K562 (cell line): ENCODE measurements around the gene HJV. TPM values are rescaled to one million over a fixed set of nuclear protein-coding genes. Genes with fewer than 3 reads are reported as not detected.

Experiments
- ELF1 ChIP-seq: fragments of 200-800 bp; sonication (Bioruptor generic); IDR thresholded peaks from 2 replicates; pipeline ENCODE4 v1.6.1; 2016; ENCODE audit warnings: missing genetic modification characterization, missing compliant biosample characterization
- FOXM1 ChIP-seq, 2 experiments: fragments of 450-650 bp in 1 of 2; sonication (generic) in 1 of 2; formaldehyde crosslinking in 1 of 2; IDR thresholded peaks; 2 replicates each; pipeline versions ENCODE4 v1.6.1 to v1.9.0; 2017 to 2022; ENCODE audit warnings: low read depth in 2 of 2, mild to moderate bottlenecking in 2 of 2, missing genetic modification reagents in 1 of 2, moderate library complexity in 1 of 2
- JUND ChIP-seq, 2 experiments: IDR thresholded peaks; 2 replicates in 1 of 2; 3 replicates in 1 of 2; pipeline ENCODE4 v1.6.1; 2011; ENCODE audit warnings: borderline replicate concordance in 2 of 2, low read depth in 2 of 2, low read length in 2 of 2, improper control_type of control experiment in 1 of 2, missing biosample characterization in 1 of 2, missing genetic modification characterization in 1 of 2, missing genetic modification reagents in 1 of 2
- MEIS2 ChIP-seq: fragments of 450-650 bp; IDR thresholded peaks from 2 replicates; pipeline ENCODE4 v1.6.1; 2014; ENCODE audit warnings: mild to moderate bottlenecking; ENCODE audit not compliant: partially characterized antibody
- POLR2H ChIP-seq: IDR thresholded peaks from 2 replicates; pipeline ENCODE4 v1.6.1; 2016; ENCODE audit warnings: missing genetic modification characterization, low read depth, mild to moderate bottlenecking, control low read depth, missing compliant biosample characterization, moderate library complexity
- SNIP1 ChIP-seq: fragments of 450-650 bp; IDR thresholded peaks from 2 replicates; pipeline ENCODE4 v1.7.1; 2017; ENCODE audit warnings: low read depth, mild to moderate bottlenecking
- TAL1 ChIP-seq: fragments of 450-650 bp; IDR thresholded peaks from 2 replicates; pipeline ENCODE4 v1.6.1; 2016; ENCODE audit warnings: mild to moderate bottlenecking
- ZNF134 ChIP-seq: fragments of 250-450 bp; sonication (Bioruptor Pico); conservative IDR thresholded peaks from 2 replicates; pipeline ENCODE4 v1.4.0; 2020
- ZNF239 ChIP-seq: fragments of 250-450 bp; sonication (Bioruptor Pico); IDR thresholded peaks from 2 replicates; pipeline ENCODE4 v1.4.0; 2020; ENCODE audit warnings: mild to moderate bottlenecking
- ZNF311 ChIP-seq: fragments of 250-450 bp; sonication (Bioruptor Pico); IDR thresholded peaks from 2 replicates; pipeline ENCODE4 v1.4.0; 2020; ENCODE audit warnings: mild to moderate bottlenecking, moderate library complexity
- ZNF586 ChIP-seq: fragments of 450-650 bp; formaldehyde crosslinking; conservative IDR thresholded peaks from 2 replicates; pipeline ENCODE4 v1.4.0; 2020; ENCODE audit warnings: mild to moderate bottlenecking, moderate library complexity
- polyA plus RNA-seq, 8 experiments: library from polyadenylated mRNA; depleted of rRNA in 4 of 8; stranded (reverse) in 5 of 8; unstranded in 3 of 8; fragments of >200 nt; fragmentation: Nextera tagmentation in 2 of 8; fragmentation: Illumina TruSeq in 1 of 8; extraction: Ambion mirVana in 2 of 8; extraction: Trizol in 1 of 8; gene quantifications; 2 replicates each; pipeline versions ENCODE4 v1.2.1 to v1.2.3, GENCODE V29; 2011 to 2014; ENCODE audit warnings: inconsistent platforms in 1 of 8, missing spikeins in 1 of 8
- total RNA-seq, 7 experiments: library from RNA; depleted of rRNA in 6 of 7; stranded (reverse); fragments of >200 nt in 6 of 7; fragmentation: Illumina TruSeq in 2 of 7; extraction: Trizol in 2 of 7; gene quantifications; 2 replicates each; pipeline versions ENCODE4 v1.2.1 to v1.2.3, GENCODE V29; 2011 to 2021; ENCODE audit warnings: low replicate concordance in 1 of 7
- TF ChIP-seq, protein P1 (sequence below), 2 experiments: IDR thresholded peaks; 2 replicates each; pipeline ENCODE4 v1.6.1; 2012; ENCODE audit warnings: improper control_type of control experiment in 2 of 2, low read depth in 2 of 2, low read length in 2 of 2, borderline replicate concordance in 1 of 2
- TF ChIP-seq, protein P2 (sequence below): fragments of 450-650 bp; formaldehyde crosslinking; IDR thresholded peaks from 2 replicates; pipeline ENCODE4 v1.4.0; 2020; ENCODE audit warnings: mild to moderate bottlenecking, moderate library complexity
- TF ChIP-seq, protein P3 (sequence below): IDR thresholded peaks from 2 replicates; pipeline ENCODE4 v1.6.1; 2014; ENCODE audit warnings: antibody characterized with exemption
- TF ChIP-seq, protein P4 (sequence below): fragments of 450-650 bp; formaldehyde crosslinking; conservative IDR thresholded peaks from 2 replicates; pipeline ENCODE4 v1.4.0; 2022; ENCODE audit warnings: mild to moderate bottlenecking, missing genetic modification characterization
- TF ChIP-seq, protein P5 (sequence below), 2 experiments: IDR thresholded peaks in 1 of 2; conservative IDR thresholded peaks in 1 of 2; 2 replicates each; pipeline ENCODE4 v1.6.1; 2016; ENCODE audit warnings: low read depth in 2 of 2, mild to moderate bottlenecking in 1 of 2, missing compliant biosample characterization in 1 of 2, missing genetic modification characterization in 1 of 2, moderate library complexity in 1 of 2

HJV gene
- total and polyA plus RNA-seq, 9 of the 15 experiments (the other 6 are each of a cell fraction or from before 2014, with no cell fraction given) = 1.0 to 6.6 (median 2.4) TPM

DNA sequence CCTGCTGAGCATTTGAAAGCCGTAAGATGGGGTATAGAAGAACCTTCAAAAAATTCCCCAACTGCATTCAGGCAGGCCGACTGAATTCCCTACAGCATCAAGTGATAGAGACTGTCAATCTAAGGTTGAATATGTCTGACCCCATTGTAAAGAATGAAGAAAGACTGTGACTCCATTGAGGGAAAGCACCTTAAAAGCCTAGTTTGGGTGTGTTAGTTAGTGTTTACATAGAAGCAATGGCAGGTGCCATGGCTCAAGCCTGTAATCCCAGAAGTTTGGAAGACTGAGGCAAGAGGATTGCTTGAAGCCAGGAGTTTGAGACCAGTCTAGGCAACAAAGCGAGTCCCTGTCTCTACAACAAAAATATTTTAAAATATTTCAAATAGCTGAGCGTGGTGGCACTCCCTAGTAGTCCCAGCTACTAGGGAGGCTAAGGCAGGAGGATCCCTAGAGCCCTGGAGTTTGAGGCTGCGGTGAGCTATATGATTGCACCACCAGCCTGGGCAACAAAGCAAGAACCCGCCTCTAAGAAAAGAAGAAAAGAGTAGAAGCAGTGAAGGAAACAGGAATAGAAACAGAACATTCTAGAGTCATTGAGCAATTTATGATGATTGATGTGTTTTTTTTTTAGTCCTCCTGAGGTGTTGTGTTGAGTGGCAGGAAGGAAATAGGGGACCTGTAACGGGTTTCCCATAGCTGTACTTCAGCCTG lies 41.6 kb downstream of the HJV start (continued):
- TF ChIP-seq, protein P1, sequence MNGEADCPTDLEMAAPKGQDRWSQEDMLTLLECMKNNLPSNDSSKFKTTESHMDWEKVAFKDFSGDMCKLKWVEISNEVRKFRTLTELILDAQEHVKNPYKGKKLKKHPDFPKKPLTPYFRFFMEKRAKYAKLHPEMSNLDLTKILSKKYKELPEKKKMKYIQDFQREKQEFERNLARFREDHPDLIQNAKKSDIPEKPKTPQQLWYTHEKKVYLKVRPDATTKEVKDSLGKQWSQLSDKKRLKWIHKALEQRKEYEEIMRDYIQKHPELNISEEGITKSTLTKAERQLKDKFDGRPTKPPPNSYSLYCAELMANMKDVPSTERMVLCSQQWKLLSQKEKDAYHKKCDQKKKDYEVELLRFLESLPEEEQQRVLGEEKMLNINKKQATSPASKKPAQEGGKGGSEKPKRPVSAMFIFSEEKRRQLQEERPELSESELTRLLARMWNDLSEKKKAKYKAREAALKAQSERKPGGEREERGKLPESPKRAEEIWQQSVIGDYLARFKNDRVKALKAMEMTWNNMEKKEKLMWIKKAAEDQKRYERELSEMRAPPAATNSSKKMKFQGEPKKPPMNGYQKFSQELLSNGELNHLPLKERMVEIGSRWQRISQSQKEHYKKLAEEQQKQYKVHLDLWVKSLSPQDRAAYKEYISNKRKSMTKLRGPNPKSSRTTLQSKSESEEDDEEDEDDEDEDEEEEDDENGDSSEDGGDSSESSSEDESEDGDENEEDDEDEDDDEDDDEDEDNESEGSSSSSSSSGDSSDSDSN (IDR thresholded peaks at IDR 0.05; ENCODE audit: borderline replicate concordance in 1 of 2, low read depth in 2 of 2, low read length in 2 of 2) = 0 out of 4 replicates have a peak, but pooled peaks of 1 of the 2 experiments have one; percentile 18
- TF ChIP-seq, protein P2, sequence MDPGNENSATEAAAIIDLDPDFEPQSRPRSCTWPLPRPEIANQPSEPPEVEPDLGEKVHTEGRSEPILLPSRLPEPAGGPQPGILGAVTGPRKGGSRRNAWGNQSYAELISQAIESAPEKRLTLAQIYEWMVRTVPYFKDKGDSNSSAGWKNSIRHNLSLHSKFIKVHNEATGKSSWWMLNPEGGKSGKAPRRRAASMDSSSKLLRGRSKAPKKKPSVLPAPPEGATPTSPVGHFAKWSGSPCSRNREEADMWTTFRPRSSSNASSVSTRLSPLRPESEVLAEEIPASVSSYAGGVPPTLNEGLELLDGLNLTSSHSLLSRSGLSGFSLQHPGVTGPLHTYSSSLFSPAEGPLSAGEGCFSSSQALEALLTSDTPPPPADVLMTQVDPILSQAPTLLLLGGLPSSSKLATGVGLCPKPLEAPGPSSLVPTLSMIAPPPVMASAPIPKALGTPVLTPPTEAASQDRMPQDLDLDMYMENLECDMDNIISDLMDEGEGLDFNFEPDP (CRISPR knock-in tag) = 0 out of 2 replicates have a peak, but pooled peaks have one; percentile 14
- TF ChIP-seq ELF1 (tag) (peak; percentile 72; the same call in 1 of the 2 replicates), FOXM1 (IDR thresholded peaks at IDR 0.05; ENCODE audit: low read depth) (no peak), FOXM1 (CRISPR knock-in tag; IDR thresholded peaks at IDR 0.05; ENCODE audit: low read depth) (no peak), ZNF311 (CRISPR knock-in tag) (no peak; the same call in 1 of the 2 replicates), ZNF239 (CRISPR knock-in tag) (no peak), SNIP1 (no peak), POLR2H (tag) (no peak; the same call in none of the 2 replicates), ZNF134 (CRISPR knock-in tag) (no peak), ZNF586 (CRISPR knock-in tag) (no peak), TAL1 (no peak), JUND (IDR thresholded peaks at IDR 0.05; ENCODE audit: borderline replicate concordance, low read depth, low read length) (peak; percentile 5; the same call in 1 of the 2 replicates), JUND (tag; IDR thresholded peaks at IDR 0.05; ENCODE audit: borderline replicate concordance, low read depth, low read length) (no peak; the same call in 2 of the 3 replicates), MEIS2 (peak; percentile 88)
- TF ChIP-seq, protein P3, sequence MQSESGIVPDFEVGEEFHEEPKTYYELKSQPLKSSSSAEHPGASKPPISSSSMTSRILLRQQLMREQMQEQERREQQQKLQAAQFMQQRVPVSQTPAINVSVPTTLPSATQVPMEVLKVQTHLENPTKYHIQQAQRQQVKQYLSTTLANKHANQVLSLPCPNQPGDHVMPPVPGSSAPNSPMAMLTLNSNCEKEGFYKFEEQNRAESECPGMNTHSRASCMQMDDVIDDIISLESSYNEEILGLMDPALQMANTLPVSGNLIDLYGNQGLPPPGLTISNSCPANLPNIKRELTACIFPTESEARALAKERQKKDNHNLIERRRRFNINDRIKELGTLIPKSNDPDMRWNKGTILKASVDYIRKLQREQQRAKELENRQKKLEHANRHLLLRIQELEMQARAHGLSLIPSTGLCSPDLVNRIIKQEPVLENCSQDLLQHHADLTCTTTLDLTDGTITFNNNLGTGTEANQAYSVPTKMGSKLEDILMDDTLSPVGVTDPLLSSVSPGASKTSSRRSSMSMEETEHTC = no peak
- TF ChIP-seq, protein P4, sequence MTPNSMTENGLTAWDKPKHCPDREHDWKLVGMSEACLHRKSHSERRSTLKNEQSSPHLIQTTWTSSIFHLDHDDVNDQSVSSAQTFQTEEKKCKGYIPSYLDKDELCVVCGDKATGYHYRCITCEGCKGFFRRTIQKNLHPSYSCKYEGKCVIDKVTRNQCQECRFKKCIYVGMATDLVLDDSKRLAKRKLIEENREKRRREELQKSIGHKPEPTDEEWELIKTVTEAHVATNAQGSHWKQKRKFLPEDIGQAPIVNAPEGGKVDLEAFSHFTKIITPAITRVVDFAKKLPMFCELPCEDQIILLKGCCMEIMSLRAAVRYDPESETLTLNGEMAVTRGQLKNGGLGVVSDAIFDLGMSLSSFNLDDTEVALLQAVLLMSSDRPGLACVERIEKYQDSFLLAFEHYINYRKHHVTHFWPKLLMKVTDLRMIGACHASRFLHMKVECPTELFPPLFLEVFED = peak; percentile 37; the same call in 1 of the 2 replicates
- TF ChIP-seq, protein P5, sequence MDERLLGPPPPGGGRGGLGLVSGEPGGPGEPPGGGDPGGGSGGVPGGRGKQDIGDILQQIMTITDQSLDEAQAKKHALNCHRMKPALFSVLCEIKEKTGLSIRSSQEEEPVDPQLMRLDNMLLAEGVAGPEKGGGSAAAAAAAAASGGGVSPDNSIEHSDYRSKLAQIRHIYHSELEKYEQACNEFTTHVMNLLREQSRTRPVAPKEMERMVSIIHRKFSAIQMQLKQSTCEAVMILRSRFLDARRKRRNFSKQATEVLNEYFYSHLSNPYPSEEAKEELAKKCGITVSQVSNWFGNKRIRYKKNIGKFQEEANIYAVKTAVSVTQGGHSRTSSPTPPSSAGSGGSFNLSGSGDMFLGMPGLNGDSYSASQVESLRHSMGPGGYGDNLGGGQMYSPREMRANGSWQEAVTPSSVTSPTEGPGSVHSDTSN (CRISPR knock-in tag; IDR thresholded peaks at IDR 0.05; ENCODE audit: low read depth) = no peak
- TF ChIP-seq, protein P5 (tag; conservative IDR thresholded peaks at IDR 0.05; ENCODE audit: low read depth) = peak; percentile 89
